ENCODE results near the gene PMEPA1. TPM values are rescaled to one million over a fixed set of nuclear protein-coding genes. Genes with fewer than 3 reads are reported as not detected.

The PMEPA1 gene, protein sequence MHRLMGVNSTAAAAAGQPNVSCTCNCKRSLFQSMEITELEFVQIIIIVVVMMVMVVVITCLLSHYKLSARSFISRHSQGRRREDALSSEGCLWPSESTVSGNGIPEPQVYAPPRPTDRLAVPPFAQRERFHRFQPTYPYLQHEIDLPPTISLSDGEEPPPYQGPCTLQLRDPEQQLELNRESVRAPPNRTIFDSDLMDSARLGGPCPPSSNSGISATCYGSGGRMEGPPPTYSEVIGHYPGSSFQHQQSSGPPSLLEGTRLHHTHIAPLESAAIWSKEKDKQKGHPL
- total RNA-seq (1 to 10 TPM in 4 of 5 experiments, under 1 TPM in 1; 0.44 to 10.0 (median 9.0) TPM), polyA plus RNA-seq (1 to 10 TPM; 3.1 to 4.0 TPM), total RNA-seq (17.4 reads per million, percentile 47 among the genes with 10 or more reads in this experiment)

DNA sequence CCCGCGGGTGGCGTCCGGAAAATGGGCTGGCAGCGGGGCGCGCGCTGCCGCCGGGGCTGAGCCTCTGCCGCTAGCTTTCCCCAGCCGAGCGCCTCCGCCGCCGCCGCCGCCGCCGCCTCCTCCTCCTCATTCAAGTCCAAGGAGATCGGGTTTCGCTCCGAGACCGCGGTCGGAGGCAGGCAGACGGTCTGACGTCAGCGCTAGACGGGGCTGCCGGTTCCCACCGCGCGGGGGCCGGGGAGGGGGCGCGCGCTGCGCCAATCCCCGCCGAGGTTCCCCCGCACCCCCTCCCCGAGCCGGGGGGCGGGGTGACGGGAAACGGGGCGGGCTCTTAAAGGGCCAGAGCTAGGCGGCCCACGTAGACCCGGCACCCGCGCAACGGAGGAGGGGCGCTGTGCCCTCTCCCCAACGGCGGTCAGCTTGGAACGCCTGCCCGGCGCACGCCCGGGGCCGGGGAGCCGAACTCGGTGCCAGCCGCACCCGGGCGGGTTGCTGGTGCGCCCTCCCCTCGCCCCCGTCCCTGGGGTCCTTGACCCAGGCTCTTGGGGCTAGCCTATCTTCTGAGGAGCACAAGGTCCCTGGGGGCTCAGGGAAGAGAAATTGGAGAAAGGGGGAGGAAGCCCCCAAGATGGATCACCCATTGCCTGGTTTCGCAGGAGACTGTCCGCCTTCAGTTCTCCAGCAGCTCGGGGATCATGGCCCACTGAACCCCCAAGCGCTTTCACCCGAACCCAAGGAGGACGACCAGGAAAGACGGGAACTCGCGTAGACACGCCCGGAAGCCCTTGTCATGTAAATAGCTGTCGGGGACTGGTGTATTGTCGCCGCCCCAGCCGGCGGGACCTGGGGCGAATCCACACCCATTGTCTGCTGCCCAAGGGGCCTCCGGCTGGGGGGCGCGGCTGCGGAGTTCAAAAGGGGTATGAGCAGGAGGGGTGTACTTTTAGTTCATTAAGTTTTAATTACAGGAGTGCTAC lies at the start of gene PMEPA1:
Gene PMEPA1, minus strand, starts transcription at position 193 of the 977 bp plus-strand sequence. CDS start 433 bp downstream, outside the sequence.
- H3K4me3 Mint-ChIP-seq, result peak within 1 kb of the TSS; percentile 82 to 97 (median 94)
- peaks cover 15 to 55% (median 44%) of the 10 kb centered on the region in 7 donors for H3K4me1 Mint-ChIP-seq
- peaks cover 0 to 51% (median 0%) of the 10 kb centered on the region in 5 donors for H3K27me3 Mint-ChIP-seq

DNA sequence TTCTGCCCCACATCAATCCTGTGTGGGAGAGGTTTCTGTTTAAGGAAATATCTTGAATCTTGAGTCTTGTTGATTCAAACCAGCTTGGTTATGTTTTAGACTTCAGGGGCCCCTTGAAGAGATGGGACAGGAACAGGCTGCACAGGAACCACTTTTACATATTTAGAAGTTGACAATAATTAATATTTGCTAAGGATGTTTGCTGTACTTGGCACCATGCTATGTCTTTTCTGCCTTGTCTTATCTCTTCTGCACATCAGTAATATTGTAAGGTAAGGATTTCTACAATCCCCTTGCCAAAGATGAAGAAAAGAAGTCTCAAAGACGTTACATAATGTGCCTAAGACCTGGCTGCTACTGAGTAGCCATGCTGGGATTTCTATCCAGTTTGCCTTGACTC lies 48.0 kb upstream of the PMEPA1 start:
- DNase-seq (no peak), ATAC-seq (no peak)
- POLR2A ChIA-PET, result no interaction called here
- intact Hi-C loops (cut with micrococcal nuclease), result no loop called here
- Histone ChIP-seq H3K27ac (ENCODE audit: low read depth, low read length) (no peak overlapping the region), H3K9me3 (ENCODE audit: control insufficient read depth in 2 of 3, low read length in 3 of 3) (no peaks in the 10 kb centered on the region), H3K27me3 (ENCODE audit: control insufficient read depth in 2 of 2, insufficient read depth in 2 of 2, low read length in 2 of 2) (no peaks in the 10 kb centered on the region), H3K4me1 (ENCODE audit: control insufficient read depth in 2 of 2, insufficient read depth in 2 of 2, low read length in 2 of 2) (no peaks in the 10 kb centered on the region), H3K4me3 (ENCODE audit: low read length) (no peak overlapping the region), H3K36me3 (ENCODE audit: control insufficient read depth in 2 of 3, insufficient read depth in 3 of 3, low read length in 3 of 3) (no peaks in the 10 kb centered on the region)
- H3K9me3 Mint-ChIP-seq, result peaks cover 0 to 12% (median 4%) of the 10 kb centered on the region in 11 donors
- peaks cover 0 to 1% (median 0%) of the 10 kb centered on the region in 7 donors for H3K4me1 Mint-ChIP-seq
- CTCF ChIA-PET, result no interaction called here
- H3K36me3 Mint-ChIP-seq, result no peaks in the 10 kb centered on the region
- no peak overlapping the region for H3K27ac Mint-ChIP-seq
- peaks cover 7 to 27% (median 13%) of the 10 kb centered on the region in 5 donors for H3K27me3 Mint-ChIP-seq
- H3K4me3 Mint-ChIP-seq, result no peak overlapping the region

More for the DNA sequence above, at the start of gene PMEPA1:
- Histone ChIP-seq H3K36me3 (ENCODE audit: control insufficient read depth in 2 of 3, insufficient read depth in 3 of 3, low read length in 3 of 3) (peaks cover 0 to 4% (median 0%) of the 10 kb centered on the region in 3 experiments), H3K4me1 (ENCODE audit: control insufficient read depth in 2 of 2, insufficient read depth in 2 of 2, low read length in 2 of 2) (peaks cover 11 to 23% of the 10 kb centered on the region in 2 donors), H3K27me3 (ENCODE audit: control insufficient read depth in 2 of 2, insufficient read depth in 2 of 2, low read length in 2 of 2) (peaks cover 0 to 7% of the 10 kb centered on the region in 2 donors), H3K27ac (ENCODE audit: low read depth, low read length) (peak within 1 kb of the TSS; percentile 88), H3K4me3 (ENCODE audit: low read length) (peak within 1 kb of the TSS; percentile 98), H3K9me3 (ENCODE audit: control insufficient read depth in 2 of 3, low read length in 3 of 3) (no peaks in the 10 kb centered on the region)
- CTCF ChIA-PET, result interaction anchor here (1.9 kb wide), 1 partner anchor 91 kb away, joined by 4 read pairs; no protein-coding TSS in a partner anchor
- DNase-seq (peak; percentile 91 to 95 (median 93)), ATAC-seq (peak; percentile 96)
- H3K27ac Mint-ChIP-seq, result peak within 1 kb of the TSS; percentile 46 to 97 (median 95)
- H3K9me3 Mint-ChIP-seq, result no peaks in the 10 kb centered on the region
- intact Hi-C loops (cut with micrococcal nuclease), result loop anchor here (1.0 to 10.0 kb wide), 14 partner anchors 8 to 1413 kb away; partner anchors contain the start of genes RAB22A (in 1 of the 2), RAE1 (in 1 of the 2), RBM38 (in 1 of the 2) and RTF2 (in 1 of the 2)
- H3K36me3 Mint-ChIP-seq, result peaks cover 0 to 2% (median 0%) of the 10 kb centered on the region in 5 donors
- POLR2A ChIA-PET, result interaction anchor here (0.7 to 3.4 kb wide), 8 partner anchors 8 to 943 kb away, joined by 3 to 36 read pairs (median 4); partner anchors contain the start of gene ZBP1

DNA sequence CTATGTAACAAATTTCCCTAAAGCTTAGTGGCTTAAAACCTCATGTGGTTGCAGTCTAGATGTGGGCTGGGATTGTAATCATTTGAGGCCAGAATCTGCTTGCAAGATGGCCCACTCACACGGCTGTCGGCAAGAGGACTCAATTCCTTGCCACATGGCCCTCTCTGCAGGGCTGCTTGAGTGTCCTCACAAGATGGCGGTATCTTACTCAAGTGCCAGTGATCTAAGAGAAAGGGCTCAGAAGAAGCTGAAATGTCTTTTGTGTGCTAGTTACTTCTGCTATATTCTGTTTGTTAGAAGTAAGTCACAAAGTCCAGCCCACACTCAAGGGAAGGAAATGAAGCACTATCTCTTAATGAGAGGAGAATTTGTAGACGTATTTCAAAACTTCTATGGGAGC lies 47.1 kb upstream of the PMEPA1 start:
- Histone ChIP-seq H3K9me3 (ENCODE audit: control insufficient read depth in 2 of 3, low read length in 3 of 3) (no peaks in the 10 kb centered on the region), H3K36me3 (ENCODE audit: control insufficient read depth in 2 of 3, insufficient read depth in 3 of 3, low read length in 3 of 3) (no peaks in the 10 kb centered on the region), H3K27me3 (ENCODE audit: control insufficient read depth in 2 of 2, insufficient read depth in 2 of 2, low read length in 2 of 2) (no peaks in the 10 kb centered on the region), H3K4me1 (ENCODE audit: control insufficient read depth in 2 of 2, insufficient read depth in 2 of 2, low read length in 2 of 2) (no peaks in the 10 kb centered on the region), H3K27ac (ENCODE audit: low read depth, low read length) (no peak overlapping the region), H3K4me3 (ENCODE audit: low read length) (no peak overlapping the region)
- ATAC-seq (no peak), DNase-seq (no peak)
- peaks cover 0 to 15% (median 4%) of the 10 kb centered on the region in 11 donors for H3K9me3 Mint-ChIP-seq
- H3K27ac Mint-ChIP-seq, result no peak overlapping the region
- no peak overlapping the region for H3K4me3 Mint-ChIP-seq
- CTCF ChIA-PET, result no interaction called here
- H3K36me3 Mint-ChIP-seq, result no peaks in the 10 kb centered on the region
- H3K4me1 Mint-ChIP-seq, result peaks cover 0 to 1% (median 0%) of the 10 kb centered on the region in 7 donors
- H3K27me3 Mint-ChIP-seq, result peaks cover 8 to 19% (median 12%) of the 10 kb centered on the region in 5 donors
- intact Hi-C loops (cut with micrococcal nuclease), result no loop called here
- POLR2A ChIA-PET, result no interaction called here

DNA sequence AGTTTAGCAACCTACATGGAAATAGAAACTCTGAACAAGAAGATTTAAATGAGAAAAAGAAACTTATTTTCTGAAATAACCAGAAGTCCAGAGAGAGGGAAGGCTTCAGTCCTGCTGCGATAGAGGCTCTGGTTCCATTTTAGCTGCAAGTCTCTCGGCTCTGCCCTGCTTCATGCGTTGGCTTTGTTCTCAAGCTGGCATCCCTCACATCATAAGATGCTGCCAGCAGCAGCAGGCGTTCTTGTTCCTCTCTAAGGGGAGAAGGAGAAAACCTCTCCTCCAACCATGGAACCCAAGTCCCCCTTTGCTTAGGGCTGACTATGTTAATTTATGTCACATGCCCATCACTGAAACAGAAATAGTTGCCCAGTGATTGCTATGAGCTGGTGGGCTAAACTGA lies 46.4 kb upstream of the PMEPA1 start:
- Mint-ChIP-seq H3K4me3 (no peak overlapping the region), H3K36me3 (no peaks in the 10 kb centered on the region), H3K9me3 (peaks cover 0 to 18% (median 4%) of the 10 kb centered on the region in 11 donors), H3K27ac (no peak overlapping the region), H3K4me1 (peaks cover 0 to 1% (median 0%) of the 10 kb centered on the region in 7 donors), H3K27me3 (peaks cover 9 to 18% (median 14%) of the 10 kb centered on the region in 5 donors)
- no peaks in the 10 kb centered on the region for H3K36me3 ChIP-seq (ENCODE audit: control insufficient read depth in 2 of 3, insufficient read depth in 3 of 3, low read length in 3 of 3)
- intact Hi-C loops (cut with micrococcal nuclease), result no loop called here
- H3K4me1 ChIP-seq (ENCODE audit: control insufficient read depth in 2 of 2, insufficient read depth in 2 of 2, low read length in 2 of 2), result no peaks in the 10 kb centered on the region
- H3K4me3 ChIP-seq (ENCODE audit: low read length), result no peak overlapping the region
- no peak overlapping the region for H3K27ac ChIP-seq (ENCODE audit: low read depth, low read length)
- POLR2A ChIA-PET, result no interaction called here
- CTCF ChIA-PET, result no interaction called here
- H3K9me3 ChIP-seq (ENCODE audit: control insufficient read depth in 2 of 3, low read length in 3 of 3), result peaks cover 0 to 4% (median 0%) of the 10 kb centered on the region in 3 experiments
- ATAC-seq (no peak), DNase-seq (no peak)
- H3K27me3 ChIP-seq (ENCODE audit: control insufficient read depth in 2 of 2, insufficient read depth in 2 of 2, low read length in 2 of 2), result no peaks in the 10 kb centered on the region

DNA sequence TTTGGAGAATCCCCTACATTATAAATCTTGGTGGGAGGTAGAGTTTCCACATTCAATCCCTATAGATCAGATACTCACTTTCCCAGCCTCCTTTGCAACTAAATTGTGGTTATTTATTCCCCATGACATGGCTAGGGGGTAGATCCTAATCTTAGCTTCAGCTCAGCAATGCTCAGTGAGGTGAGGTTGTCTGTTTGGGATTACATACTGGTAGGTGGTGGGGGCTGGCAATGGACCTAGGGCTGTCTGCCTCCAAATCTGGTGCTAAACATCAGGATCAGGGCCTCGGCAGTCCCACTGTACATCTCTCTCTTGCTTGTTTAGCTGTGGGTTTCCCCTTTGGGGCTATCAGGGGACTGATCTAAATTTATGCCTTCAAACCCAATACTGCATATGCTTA lies 45.8 kb upstream of the PMEPA1 start:
- Histone ChIP-seq H3K9me3 (ENCODE audit: control insufficient read depth in 2 of 3, low read length in 3 of 3) (peaks cover 0 to 5% (median 0%) of the 10 kb centered on the region in 3 experiments), H3K4me1 (ENCODE audit: control insufficient read depth in 2 of 2, insufficient read depth in 2 of 2, low read length in 2 of 2) (no peaks in the 10 kb centered on the region), H3K4me3 (ENCODE audit: low read length) (no peak overlapping the region), H3K36me3 (ENCODE audit: control insufficient read depth in 2 of 3, insufficient read depth in 3 of 3, low read length in 3 of 3) (no peaks in the 10 kb centered on the region), H3K27ac (ENCODE audit: low read depth, low read length) (no peak overlapping the region), H3K27me3 (ENCODE audit: control insufficient read depth in 2 of 2, insufficient read depth in 2 of 2, low read length in 2 of 2) (no peaks in the 10 kb centered on the region)
- DNase-seq (no peak), ATAC-seq (no peak)
- peaks cover 0 to 1% (median 0%) of the 10 kb centered on the region in 7 donors for H3K4me1 Mint-ChIP-seq
- intact Hi-C loops (cut with micrococcal nuclease), result no loop called here
- no peak overlapping the region for H3K4me3 Mint-ChIP-seq
- POLR2A ChIA-PET, result no interaction called here
- H3K36me3 Mint-ChIP-seq, result no peaks in the 10 kb centered on the region
- CTCF ChIA-PET, result no interaction called here
- H3K27ac Mint-ChIP-seq, result no peak overlapping the region
- peaks cover 0 to 18% (median 4%) of the 10 kb centered on the region in 11 donors for H3K9me3 Mint-ChIP-seq
- peaks cover 9 to 19% (median 18%) of the 10 kb centered on the region in 5 donors for H3K27me3 Mint-ChIP-seq

DNA sequence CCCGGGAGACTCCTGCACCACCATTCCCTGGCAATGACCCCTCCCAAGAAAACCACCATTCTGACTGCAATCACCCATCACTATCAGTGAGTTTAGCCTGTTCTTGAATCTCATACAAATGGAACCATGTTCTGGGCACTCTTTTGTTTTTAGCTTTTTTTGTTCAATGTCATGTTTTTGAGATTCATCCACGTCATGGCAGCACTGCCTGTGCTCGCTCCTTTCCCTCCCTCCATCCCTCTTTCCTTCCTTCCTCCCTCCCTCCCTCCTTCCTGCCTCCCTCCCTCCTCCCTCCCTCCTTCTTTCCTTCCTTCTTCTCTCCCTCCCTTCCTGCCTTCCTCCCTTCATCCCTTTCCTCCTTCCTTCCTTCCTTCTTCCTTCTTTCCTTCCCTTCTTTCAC lies 44.4 kb upstream of the PMEPA1 start:
- H3K4me3 Mint-ChIP-seq, result no peak overlapping the region
- no peaks in the 10 kb centered on the region for H3K36me3 Mint-ChIP-seq
- no peaks in the 10 kb centered on the region for H3K4me1 ChIP-seq (ENCODE audit: control insufficient read depth in 2 of 2, insufficient read depth in 2 of 2, low read length in 2 of 2)
- H3K36me3 ChIP-seq (ENCODE audit: control insufficient read depth in 2 of 3, insufficient read depth in 3 of 3, low read length in 3 of 3), result no peaks in the 10 kb centered on the region
- DNase-seq (no peak), ATAC-seq (no peak)
- peaks cover 0 to 4% (median 3%) of the 10 kb centered on the region in 7 donors for H3K4me1 Mint-ChIP-seq
- no peaks in the 10 kb centered on the region for H3K27me3 ChIP-seq (ENCODE audit: control insufficient read depth in 2 of 2, insufficient read depth in 2 of 2, low read length in 2 of 2)
- no peak overlapping the region for H3K27ac Mint-ChIP-seq
- peaks cover 0 to 5% (median 0%) of the 10 kb centered on the region in 3 experiments for H3K9me3 ChIP-seq (ENCODE audit: control insufficient read depth in 2 of 3, low read length in 3 of 3)
- no peak overlapping the region for H3K4me3 ChIP-seq (ENCODE audit: low read length)
- peaks cover 12 to 31% (median 15%) of the 10 kb centered on the region in 5 donors for H3K27me3 Mint-ChIP-seq
- H3K9me3 Mint-ChIP-seq, result peaks cover 0 to 18% (median 4%) of the 10 kb centered on the region in 11 donors
- POLR2A ChIA-PET, result no interaction called here
- intact Hi-C loops (cut with micrococcal nuclease), result no loop called here
- CTCF ChIA-PET, result no interaction called here
- H3K27ac ChIP-seq (ENCODE audit: low read depth, low read length), result no peak overlapping the region

Measured in naive thymus-derived CD4-positive, alpha-beta T cell (primary cell).